ENCODE results near the gene NKX1-1.
"Not testable (repeated sequence)": the region's sequence is repeated elsewhere in the genome, so short reads cannot be mapped to it uniquely, and the experiment has no call there.

Gene NKX1-1

GRCh38 chr4:1406394-1406980 is at the start of gene NKX1-1:
NKX1-1 (minus strand) TSS chr4:1406442; CDS start chr4:1406442, 0 bp downstream.
- no peak for DNase-seq (ENCODE audit: low read depth)

GRCh38 chr4:1453731-1454130 is 47.5 kb upstream of the NKX1-1 start:
- no peak for DNase-seq (ENCODE audit: low read depth)

- no peak for DNase-seq (ENCODE audit: low read depth)
Measured at GRCh38 chr4:1452431-1453051, 46.3 kb upstream of the NKX1-1 start.

- DNase-seq (ENCODE audit: low read depth) = no peak
Measured at GRCh38 chr4:1451752-1452122, 45.5 kb upstream of the NKX1-1 start.

GRCh38 chr4:1451106-1451751 is 45.0 kb upstream of the NKX1-1 start:
- DNase-seq (ENCODE audit: low read depth) = no peak

GRCh38 chr4:1449833-1450741 is 43.8 kb upstream of the NKX1-1 start:
- DNase-seq (ENCODE audit: low read depth) = no peak

GRCh38 chr4:1449475-1449832 is 43.2 kb upstream of the NKX1-1 start:
- DNase-seq (ENCODE audit: low read depth) = no peak

GRCh38 chr4:1448589-1449420 is 42.6 kb upstream of the NKX1-1 start:
- no peak for DNase-seq (ENCODE audit: low read depth)

GRCh38 chr4:1447676-1448588 is 41.7 kb upstream of the NKX1-1 start:
- DNase-seq (ENCODE audit: low read depth) = no peak

GRCh38 chr4:1446502-1447386 is 40.5 kb upstream of the NKX1-1 start:
- DNase-seq (ENCODE audit: low read depth) = no peak

- DNase-seq (ENCODE audit: low read depth) = no peak
Measured at GRCh38 chr4:1445716-1446445, 39.6 kb upstream of the NKX1-1 start.

- not testable (repeated sequence) for DNase-seq (ENCODE audit: low read depth)
Measured at GRCh38 chr4:1443688-1444172, 37.5 kb upstream of the NKX1-1 start.

GRCh38 chr4:1427010-1427409 is 20.8 kb upstream of the NKX1-1 start:
- no peak for DNase-seq (ENCODE audit: low read depth)

- DNase-seq (ENCODE audit: low read depth) = no peak
Measured at GRCh38 chr4:1421657-1422056, 15.4 kb upstream of the NKX1-1 start.

- DNase-seq (ENCODE audit: low read depth) = no peak
Measured at GRCh38 chr4:1419708-1420107, 13.5 kb upstream of the NKX1-1 start.

GRCh38 chr4:1418494-1419285 is 12.4 kb upstream of the NKX1-1 start:
- DNase-seq (ENCODE audit: low read depth) = no peak

GRCh38 chr4:1417522-1418390 is 11.5 kb upstream of the NKX1-1 start:
- DNase-seq (ENCODE audit: low read depth) = no peak

Data from stimulated activated CD8-positive, alpha-beta memory T cell treated with anti-CD3 and anti-CD28 coated beads, Interleukin-15, amount 100 ng/mL, for 24 hours (primary cell).